Thyroid gland (tissue), 4 donors: ENCODE data around the gene MNX1.

Source experiments
- CTCF ChIP-seq, 6 experiments: fragments of 200-600 bp in 3 of 6; fragments of 450-650 bp in 3 of 6; sonication (generic) in 3 of 6; IDR thresholded peaks; one replicate each; pipeline ENCODE4 v1.5.1; 2016 to 2019; ENCODE audit warnings: antibody characterized with exemption in 6 of 6, mild to moderate bottlenecking in 2 of 6, inconsistent platforms in 1 of 6, moderate library complexity in 1 of 6
- POLR2A ChIP-seq, 2 donors: fragments of 450-650 bp; IDR thresholded peaks; one replicate each; pipeline ENCODE4 v1.6.1; 2017; ENCODE audit warnings: antibody characterized with exemption in 2 of 2, mild to moderate bottlenecking in 2 of 2, moderate library complexity in 1 of 2

- TF ChIP-seq POLR2A (IDR thresholded peaks at IDR 0.05) (no peak), CTCF (IDR thresholded peaks at IDR 0.05) (no peak)
Observed at GRCh38 chr7:157004521-157005455, 5.7 kb downstream of the MNX1 start.
